Astrocyte of the cerebellum (primary cell): ENCODE data around the gene PRRG1.

ENCODE experiments used
- DNase-seq: peaks from one replicate; pipeline ENCODE4 v3.0.0-alpha.2; 2011; ENCODE audit warnings: low read depth
- H3K4me3 ChIP-seq: 2 replicates; pipeline ENCODE4 v1.5.1; 2011; ENCODE audit warnings: mild to moderate bottlenecking, low read depth, low read length, moderate library complexity
- in situ Hi-C: cut with HindIII; loops from 2 replicates; pipeline ENCODE4 v1.10.0; 2017; ENCODE audit warnings: low sequenced_read_pairs
- TF ChIP-seq, protein P1 (sequence below): IDR thresholded peaks from 2 replicates; pipeline ENCODE4 v1.5.1; 2012; ENCODE audit warnings: low read length, low read depth, moderate library complexity, mild to moderate bottlenecking; ENCODE audit errors: missing control alignments

PRRG1 gene

DNA sequence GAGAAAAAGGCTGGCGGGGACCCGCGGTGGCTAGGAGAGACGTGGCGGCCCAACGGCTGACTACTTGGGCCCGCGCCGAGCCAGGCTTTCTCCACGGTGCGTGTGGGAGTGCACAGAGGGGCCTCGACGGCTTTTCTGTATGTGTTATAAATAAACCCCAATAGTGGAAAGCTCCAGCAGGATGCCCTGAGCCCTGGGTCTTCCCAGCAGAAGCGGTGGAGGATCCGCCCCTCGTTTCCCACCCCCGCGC lies 268 bp upstream of the PRRG1 start:
- TF ChIP-seq, protein P1, sequence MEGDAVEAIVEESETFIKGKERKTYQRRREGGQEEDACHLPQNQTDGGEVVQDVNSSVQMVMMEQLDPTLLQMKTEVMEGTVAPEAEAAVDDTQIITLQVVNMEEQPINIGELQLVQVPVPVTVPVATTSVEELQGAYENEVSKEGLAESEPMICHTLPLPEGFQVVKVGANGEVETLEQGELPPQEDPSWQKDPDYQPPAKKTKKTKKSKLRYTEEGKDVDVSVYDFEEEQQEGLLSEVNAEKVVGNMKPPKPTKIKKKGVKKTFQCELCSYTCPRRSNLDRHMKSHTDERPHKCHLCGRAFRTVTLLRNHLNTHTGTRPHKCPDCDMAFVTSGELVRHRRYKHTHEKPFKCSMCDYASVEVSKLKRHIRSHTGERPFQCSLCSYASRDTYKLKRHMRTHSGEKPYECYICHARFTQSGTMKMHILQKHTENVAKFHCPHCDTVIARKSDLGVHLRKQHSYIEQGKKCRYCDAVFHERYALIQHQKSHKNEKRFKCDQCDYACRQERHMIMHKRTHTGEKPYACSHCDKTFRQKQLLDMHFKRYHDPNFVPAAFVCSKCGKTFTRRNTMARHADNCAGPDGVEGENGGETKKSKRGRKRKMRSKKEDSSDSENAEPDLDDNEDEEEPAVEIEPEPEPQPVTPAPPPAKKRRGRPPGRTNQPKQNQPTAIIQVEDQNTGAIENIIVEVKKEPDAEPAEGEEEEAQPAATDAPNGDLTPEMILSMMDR: no peak
- DNase-seq: no peak

GRCh38 chrX:37350034-37350365 lies 836 bp downstream of the PRRG1 start:
- peak overlapping the region; percentile 65 for H3K4me3 ChIP-seq
- in situ Hi-C loops: no loop called here
- no peak for DNase-seq
- TF ChIP-seq, protein P1: no peak

More for the DNA sequence above, 268 bp upstream of the PRRG1 start:
- peak overlapping the region; percentile 65 for H3K4me3 ChIP-seq
- in situ Hi-C loops: no loop called here

- no peak for DNase-seq
- TF ChIP-seq, protein P1: no peak
- H3K4me3 ChIP-seq: no peak overlapping the region
- in situ Hi-C loops: no loop called here
These were observed 4.5 kb downstream of the PRRG1 start for GRCh38 chrX:37353646-37354045.

DNA sequence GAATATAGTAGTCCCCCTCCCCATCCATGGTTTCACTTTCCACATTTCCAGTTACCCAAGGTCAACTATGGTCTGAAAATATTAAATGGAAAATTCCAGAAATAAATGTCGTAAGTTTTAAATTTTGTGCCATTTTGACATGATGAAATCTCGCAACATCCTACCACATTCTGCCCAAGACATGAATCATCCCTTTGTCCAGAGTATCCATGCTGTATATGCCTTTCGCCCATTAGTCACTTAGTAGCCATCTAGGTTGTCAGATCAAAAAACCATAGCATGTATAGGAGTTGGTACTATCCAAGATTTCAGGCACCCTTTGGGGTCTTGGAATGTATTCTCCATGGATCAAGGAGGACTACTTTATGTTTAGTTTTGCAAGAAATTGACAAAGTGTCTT lies 8.3 kb downstream of the PRRG1 start:
- no peak overlapping the region for H3K4me3 ChIP-seq
- in situ Hi-C loops: no loop called here
- no peak for DNase-seq
- TF ChIP-seq, protein P1: no peak

DNA sequence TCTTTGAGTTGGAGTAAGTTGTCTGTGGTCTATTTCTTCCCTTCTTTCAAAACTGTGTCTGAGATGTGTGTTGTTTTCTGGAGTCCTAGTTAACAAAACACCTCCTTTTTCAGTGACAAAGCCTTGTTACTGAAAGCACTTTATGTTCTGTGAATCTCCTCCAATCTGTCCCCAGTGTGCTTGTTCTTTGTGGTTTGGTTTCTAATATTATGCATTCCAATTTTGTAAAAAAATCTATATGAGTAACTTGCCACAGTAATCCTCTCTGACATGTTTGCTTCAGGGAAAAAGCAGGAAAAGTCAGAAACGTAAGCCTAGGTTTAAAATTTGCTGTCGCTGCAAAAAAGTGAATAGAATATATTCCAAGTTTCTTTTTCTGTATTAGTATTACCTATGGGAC lies 12.4 kb downstream of the PRRG1 start:
- H3K4me3 ChIP-seq: no peak overlapping the region
- in situ Hi-C loops: no loop called here
- TF ChIP-seq, protein P1: no peak
- DNase-seq: no peak

GRCh38 chrX:37364666-37365065 lies 15.5 kb downstream of the PRRG1 start:
- DNase-seq: no peak
- TF ChIP-seq, protein P1: no peak
- H3K4me3 ChIP-seq: no peak overlapping the region
- in situ Hi-C loops: no loop called here

DNA sequence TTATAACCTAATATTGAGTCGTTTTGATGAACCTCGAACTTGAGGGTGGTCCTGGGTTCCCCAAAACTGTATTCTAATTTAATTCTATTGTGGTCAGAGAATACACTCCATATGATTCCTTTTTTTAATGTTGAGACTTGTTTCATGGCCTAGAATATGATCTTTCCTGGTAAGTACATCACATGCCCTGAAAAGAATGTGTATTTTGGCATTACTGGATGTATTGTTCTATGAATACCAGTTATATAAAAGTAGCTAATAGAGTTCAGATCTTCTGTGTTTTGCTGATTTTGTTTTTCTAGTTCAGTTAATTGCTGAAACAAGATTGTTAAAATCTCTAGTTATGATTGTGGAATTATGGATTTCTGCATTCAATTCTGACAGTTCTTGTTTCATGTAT lies 18.8 kb downstream of the PRRG1 start:
- in situ Hi-C loops: no loop called here
- DNase-seq: no peak
- no peak overlapping the region for H3K4me3 ChIP-seq
- TF ChIP-seq, protein P1: no peak
